H9 (cell line): ENCODE measurements around the gene ATAD1. TPM values are rescaled to one million over a fixed set of nuclear protein-coding genes. Genes with fewer than 3 reads are reported as not detected.

ENCODE experiments used
- DNase-seq: peaks from one replicate; pipeline ENCODE4 v3.0.0-alpha.2; 2017
- H2AFZ ChIP-seq: one replicate; pipeline ENCODE4 v1.6.1; 2013; ENCODE audit warnings: mild to moderate bottlenecking, low read length, control low read depth, moderate library complexity
- H2AK5ac ChIP-seq: 2 replicates; pipeline ENCODE4 v1.6.1; 2013; ENCODE audit warnings: low read length, control low read depth, mixed read lengths; ENCODE audit not compliant: insufficient read length
- H2BK120ac ChIP-seq: one replicate; pipeline ENCODE4 v1.6.1; 2013; ENCODE audit warnings: low read depth, mild to moderate bottlenecking, low read length, control low read depth, inconsistent platforms; ENCODE audit not compliant: poor library complexity, severe bottlenecking
- H2BK12ac ChIP-seq: 2 replicates; pipeline ENCODE4 v1.6.1; 2013; ENCODE audit warnings: low read length, control low read depth, mixed read lengths, low read depth; ENCODE audit not compliant: insufficient read length
- H2BK15ac ChIP-seq: 2 replicates; pipeline ENCODE4 v1.6.1; 2013; ENCODE audit warnings: low read depth, low read length, control low read depth
- H2BK20ac ChIP-seq: one replicate; pipeline ENCODE4 v1.6.1; 2013; ENCODE audit warnings: low read depth, mild to moderate bottlenecking, low read length, control low read depth, inconsistent platforms; ENCODE audit not compliant: poor library complexity, severe bottlenecking
- H2BK5ac ChIP-seq: 2 replicates; pipeline ENCODE4 v1.6.1; 2013; ENCODE audit warnings: low read length, control low read depth, mixed read lengths; ENCODE audit not compliant: insufficient read length
- H3K14ac ChIP-seq: 2 replicates; pipeline ENCODE4 v1.6.1; 2013; ENCODE audit warnings: low read length, control low read depth; ENCODE audit not compliant: insufficient read depth
- H3K18ac ChIP-seq: 2 replicates; pipeline ENCODE4 v1.6.1; 2013; ENCODE audit warnings: low read depth, mild to moderate bottlenecking, mixed read lengths, low read length, control low read depth; ENCODE audit not compliant: insufficient read length
- H3K23ac ChIP-seq: 2 replicates; pipeline ENCODE4 v1.6.1; 2013; ENCODE audit warnings: low read length, control low read depth, mixed read lengths, low read depth; ENCODE audit not compliant: insufficient read length
- H3K23me2 ChIP-seq: 2 replicates; pipeline ENCODE4 v1.6.1; 2013; ENCODE audit warnings: low read depth, mild to moderate bottlenecking, mixed read lengths, low read length, control low read depth; ENCODE audit not compliant: insufficient read length, poor library complexity, severe bottlenecking
- H3K27ac ChIP-seq: 2 replicates; pipeline ENCODE4 v1.5.1; 2013; ENCODE audit warnings: low read length, control low read depth, mixed read lengths, low read depth; ENCODE audit not compliant: insufficient read length
- H3K27me3 ChIP-seq: 2 replicates; pipeline ENCODE4 v1.6.1; 2013; ENCODE audit warnings: low read length, control low read depth, inconsistent platforms; ENCODE audit not compliant: insufficient read depth
- H3K4ac ChIP-seq: 2 replicates; pipeline ENCODE4 v1.6.1; 2013; ENCODE audit warnings: low read depth, mild to moderate bottlenecking, control low read depth, inconsistent platforms, low read length, moderate library complexity
- H3K4me1 ChIP-seq: 2 replicates; pipeline ENCODE4 v1.6.1; 2013; ENCODE audit warnings: low read length, control low read depth, inconsistent platforms; ENCODE audit not compliant: insufficient read depth
- H3K4me2 ChIP-seq: 2 replicates; pipeline ENCODE4 v1.6.1; 2013; ENCODE audit warnings: low read length, control low read depth, mixed read lengths; ENCODE audit not compliant: insufficient read length, insufficient read depth
- H3K56ac ChIP-seq: 2 replicates; pipeline ENCODE4 v1.6.1; 2013; ENCODE audit warnings: low read depth, mild to moderate bottlenecking, mixed read lengths, low read length, control low read depth; ENCODE audit not compliant: insufficient read length
- H3K79me1 ChIP-seq: 2 replicates; pipeline ENCODE4 v1.6.1; 2013; ENCODE audit warnings: low read depth, mild to moderate bottlenecking, moderate library complexity, low read length, control low read depth, inconsistent platforms; ENCODE audit not compliant: insufficient read depth, poor library complexity, severe bottlenecking
- H3K79me2 ChIP-seq: 2 replicates; pipeline ENCODE4 v1.6.1; 2013; ENCODE audit warnings: low read length, control low read depth, inconsistent platforms; ENCODE audit not compliant: insufficient read depth
- H3K9ac ChIP-seq: 2 replicates; pipeline ENCODE4 v1.6.1; 2013; ENCODE audit warnings: low read length, control low read depth, mixed read lengths; ENCODE audit not compliant: insufficient read length; ENCODE audit errors: extremely low read depth
- H3K9me3 ChIP-seq: one replicate; pipeline ENCODE4 v1.6.1; 2013; ENCODE audit warnings: low read depth, low read length, inconsistent platforms; ENCODE audit not compliant: control insufficient read depth
- H3T11ph ChIP-seq: one replicate; pipeline ENCODE4 v1.6.1; 2013; ENCODE audit warnings: mild to moderate bottlenecking, low read length, control low read depth, inconsistent platforms
- H4K20me1 ChIP-seq: one replicate; pipeline ENCODE4 v1.6.1; 2013; ENCODE audit not compliant: control insufficient read depth, insufficient read length, insufficient read depth
- H4K5ac ChIP-seq: 2 replicates; pipeline ENCODE4 v1.6.1; 2013; ENCODE audit warnings: low read depth, mild to moderate bottlenecking, mixed read lengths, low read length, control low read depth; ENCODE audit not compliant: insufficient read length
- H4K8ac ChIP-seq: replicated peaks from 2 replicates; pipeline ENCODE4 v1.6.1; 2013; ENCODE audit warnings: low read length, control low read depth, mixed read lengths, low read depth; ENCODE audit not compliant: insufficient read length
- H4K91ac ChIP-seq: 2 replicates; pipeline ENCODE4 v1.6.1; 2013; ENCODE audit warnings: low read depth, mild to moderate bottlenecking, moderate library complexity, mixed read lengths, low read length, control low read depth; ENCODE audit not compliant: insufficient read length
- H3K27ac Mint-ChIP-seq, 3 experiments: 2 replicates in 2 of 3; 3 replicates in 1 of 3; pipeline ENCODE4 v1.8.0; 2020 to 2021; ENCODE audit warnings: mixed read lengths in 3 of 3, mild to moderate bottlenecking in 1 of 3, moderate library complexity in 1 of 3
- H3K27me3 Mint-ChIP-seq: 2 replicates; pipeline ENCODE4 v1.8.0; 2021; ENCODE audit warnings: low read depth, mild to moderate bottlenecking, moderate library complexity, mixed read lengths
- H3K36me3 Mint-ChIP-seq, 3 experiments: 2 replicates in 2 of 3; 3 replicates in 1 of 3; pipeline ENCODE4 v1.8.0; 2020 to 2021; ENCODE audit warnings: low read depth in 3 of 3, mixed read lengths in 3 of 3; ENCODE audit not compliant: insufficient read depth in 1 of 3
- H3K4me1 Mint-ChIP-seq, 2 experiments: 2 replicates each; pipeline ENCODE4 v1.8.0; 2020; ENCODE audit warnings: mixed read lengths in 2 of 2
- H3K4me3 Mint-ChIP-seq, 2 experiments: 2 replicates in 1 of 2; 3 replicates in 1 of 2; pipeline ENCODE4 v1.8.0; 2020 to 2021; ENCODE audit warnings: mild to moderate bottlenecking in 2 of 2, mixed read lengths in 2 of 2, moderate library complexity in 1 of 2
- H3K9me3 Mint-ChIP-seq, 2 experiments: 2 replicates in 1 of 2; 3 replicates in 1 of 2; pipeline ENCODE4 v1.8.0; 2020; ENCODE audit warnings: mild to moderate bottlenecking in 2 of 2, mixed read lengths in 2 of 2, moderate library complexity in 1 of 2
- CTCF ChIP-seq: fragments of 200-600 bp; sonication (generic); conservative IDR thresholded peaks from 3 replicates; pipeline ENCODE4 v1.8.0; 2021; ENCODE audit warnings: antibody characterized with exemption, mild to moderate bottlenecking
- WGBS: extraction: QIAGEN DNeasy Blood & Tissue Kit; methylation state at CpG from one replicate; pipeline ENCODE4 v1.1.7; 2013; ENCODE audit warnings: missing lambda C conversion rate, low lambda C conversion rate, mixed read lengths; ENCODE audit not compliant: insufficient read length; ENCODE audit errors: extremely low coverage; 5-methylcytosine and 5-hydroxymethylcytosine counted together
- total RNA-seq: library from RNA; stranded (reverse); gene quantifications from 2 replicates; pipeline ENCODE4 v1.2.1, GENCODE V29; 2021

The ATAD1 gene
- total RNA-seq, 1 experiment from 2014 or later = 38.7 TPM

DNA sequence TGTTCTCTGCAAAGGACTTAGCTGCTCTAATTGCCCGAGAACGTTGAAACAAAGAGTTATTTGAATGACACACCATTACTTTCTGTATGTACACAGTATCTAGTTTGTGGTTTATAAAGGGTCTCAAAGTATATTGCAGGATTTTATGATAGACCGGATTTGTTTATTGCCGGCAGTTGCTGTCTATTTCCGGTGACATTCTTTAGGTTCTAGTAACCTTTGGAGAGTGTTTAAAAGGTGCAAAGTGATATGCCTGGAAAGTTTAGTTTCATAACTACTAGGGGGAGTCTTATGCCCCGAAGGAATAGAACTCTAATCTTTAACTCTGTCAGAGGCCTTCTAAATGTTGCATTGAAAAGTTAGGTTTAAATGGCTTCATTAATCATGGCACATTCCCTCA is 94.5 kb downstream of the ATAD1 start:
- peaks cover 0 to 4% (median 2%) of the 10 kb centered on the region in 3 experiments; a peak in 1 of 7 replicates for H3K36me3 Mint-ChIP-seq
- no peak overlapping the region for H2BK5ac ChIP-seq

More for the DNA sequence above, 94.5 kb downstream of the ATAD1 start:
- Histone ChIP-seq H3K79me2 (no peaks in the 10 kb centered on the region), H3K23ac (no peak overlapping the region), H3K4me1 (no peaks in the 10 kb centered on the region), H2BK20ac (no peak overlapping the region), H2BK15ac (no peak overlapping the region), H2BK120ac (no peak overlapping the region), H3K9me3 (no peaks in the 10 kb centered on the region), H3K23me2 (no peaks in the 10 kb centered on the region), H2BK12ac (no peak overlapping the region), H3K18ac (no peak overlapping the region), H3K4me2 (no peak overlapping the region), H3K27me3 (no peaks in the 10 kb centered on the region), H4K91ac (no peak overlapping the region), H3K4ac (no peak overlapping the region), H3K9ac (no peak overlapping the region), H2AFZ (no peak overlapping the region), H3K79me1 (no peaks in the 10 kb centered on the region), H4K20me1 (no peaks in the 10 kb centered on the region), H3K14ac (no peak overlapping the region), H4K5ac (no peak overlapping the region), H2AK5ac (no peak overlapping the region), H4K8ac (no peak overlapping the region), H3T11ph (no peak overlapping the region), H3K27ac (no peak overlapping the region), H3K56ac (no peak overlapping the region)
- no peaks in the 10 kb centered on the region for H3K4me1 Mint-ChIP-seq
- no peak overlapping the region for H3K27ac Mint-ChIP-seq
- no peaks in the 10 kb centered on the region for H3K9me3 Mint-ChIP-seq
- no peak overlapping the region for H3K4me3 Mint-ChIP-seq
- TF ChIP-seq CTCF = no peak
- no CpG with 5 or more reads among the region's 6 CpGs for WGBS
- no peaks in the 10 kb centered on the region for H3K27me3 Mint-ChIP-seq
- DNase-seq = no peak
